Measurements from ENCODE around the gene TMEM59L. TPM values are rescaled to one million over a fixed set of nuclear protein-coding genes. Genes with fewer than 3 reads are reported as not detected.

TMEM59L gene
- total and polyA plus RNA-seq, 9 of the 15 experiments (the other 6 are each of a cell fraction or from before 2014, with no cell fraction given) = 0.37 TPM; not detected in 8

DNA sequence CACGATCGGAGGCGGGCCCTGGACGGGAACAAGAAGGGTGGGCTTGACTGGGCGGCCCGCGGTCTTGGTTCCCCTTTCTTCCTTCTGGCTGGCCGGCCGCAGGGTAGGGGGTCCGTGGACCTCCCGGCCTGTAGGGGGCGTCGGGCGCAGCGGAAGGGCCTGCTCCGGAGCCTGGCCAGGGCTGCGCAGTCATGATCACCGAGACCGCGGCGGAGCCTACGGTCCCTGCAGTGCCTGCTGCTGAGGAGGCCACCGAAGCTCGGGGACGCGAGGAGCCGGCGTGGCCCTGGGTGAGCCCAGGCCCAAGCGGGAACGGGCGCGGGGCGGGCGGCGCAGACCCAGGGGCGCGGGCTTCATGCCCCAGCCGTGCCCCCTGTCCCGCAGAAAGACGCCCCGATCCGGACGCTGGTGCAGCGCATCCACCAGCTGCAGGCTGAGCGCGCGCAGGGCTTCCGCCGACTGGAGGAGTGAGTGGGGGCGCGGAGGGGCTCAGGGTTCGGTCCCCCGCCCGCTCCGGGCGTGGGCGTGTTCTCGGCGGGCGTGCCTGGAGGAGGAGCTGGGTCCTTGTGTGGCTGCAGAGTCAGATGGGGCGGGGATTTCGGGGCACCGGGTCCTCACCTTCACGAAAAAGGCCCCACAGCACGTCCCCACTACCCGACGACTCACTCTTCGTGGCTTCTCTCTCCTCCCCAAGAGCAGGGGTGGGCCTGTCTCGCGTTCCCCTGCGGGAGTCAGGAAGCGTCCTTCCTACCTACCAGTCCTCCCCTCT lies 23.9 kb upstream of the TMEM59L start, which contains the start of gene REX1BD (continued):
- TF ChIP-seq MGA (IDR thresholded peaks at IDR 0.05) (no peak), NFXL1 (CRISPR knock-in tag; IDR thresholded peaks at IDR 0.05) (no peak), FOXA1 (IDR thresholded peaks at IDR 0.05; ENCODE audit: borderline replicate concordance) (no peak), PTBP1 (IDR thresholded peaks at IDR 0.05; ENCODE audit: low read depth, low read length) (peak; percentile 91), TRIM28 (IDR thresholded peaks at IDR 0.05) (0 out of 2 replicates have a peak, but pooled peaks have one; percentile 30), HMG20B (CRISPR knock-in tag; IDR thresholded peaks at IDR 0.05) (no peak), CBFB (CRISPR knock-in tag; IDR thresholded peaks at IDR 0.05) (0 out of 2 replicates have a peak, but pooled peaks have one; percentile 50), HMBOX1 (IDR thresholded peaks at IDR 0.05) (no peak), EP300 (IDR thresholded peaks at IDR 0.05; ENCODE audit: low read length) (peak; percentile 51), RFX7 (CRISPR knock-in tag; IDR thresholded peaks at IDR 0.05) (no peak), NR2F6 (CRISPR knock-in tag; IDR thresholded peaks at IDR 0.05) (no peak), HSF4 (CRISPR knock-in tag; IDR thresholded peaks at IDR 0.05; ENCODE audit: borderline replicate concordance) (no peak), ZSCAN32 (CRISPR knock-in tag; IDR thresholded peaks at IDR 0.05) (peak; percentile 48; the same call in 1 of the 2 replicates), TBP (optimal IDR thresholded peaks at IDR 0.05; ENCODE audit: low read depth, low read length) (peak; percentile 70), DNMT1 (IDR thresholded peaks at IDR 0.05) (no peak), HCFC1 (IDR thresholded peaks at IDR 0.05; ENCODE audit: low read depth, low read length) (peak; percentile 74)
- TF ChIP-seq, protein P1, sequence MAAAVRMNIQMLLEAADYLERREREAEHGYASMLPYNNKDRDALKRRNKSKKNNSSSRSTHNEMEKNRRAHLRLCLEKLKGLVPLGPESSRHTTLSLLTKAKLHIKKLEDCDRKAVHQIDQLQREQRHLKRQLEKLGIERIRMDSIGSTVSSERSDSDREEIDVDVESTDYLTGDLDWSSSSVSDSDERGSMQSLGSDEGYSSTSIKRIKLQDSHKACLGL (CRISPR knock-in tag; IDR thresholded peaks at IDR 0.05; ENCODE audit: borderline replicate concordance, poor library complexity, severe bottlenecking) = no peak
